ENCODE results near the gene GP1BA.

GP1BA gene

GRCh38 chr17:4950075-4950745, 18.1 kb downstream of the GP1BA start:
- no peak for TF ChIP-seq PKNOX1 (IDR thresholded peaks at IDR 0.05)
- no peak for TF ChIP-seq SUZ12 (IDR thresholded peaks at IDR 0.05)
- no peak for TF ChIP-seq FOXM1 (IDR thresholded peaks at IDR 0.05; ENCODE audit: borderline replicate concordance)
- TF ChIP-seq TARDBP (IDR thresholded peaks at IDR 0.05) = no peak
- no peak for TF ChIP-seq BHLHE40 (IDR thresholded peaks at IDR 0.05; ENCODE audit: borderline replicate concordance)
- no peak for TF ChIP-seq L3MBTL2 (conservative IDR thresholded peaks at IDR 0.05)
- TF ChIP-seq FOXA1 (IDR thresholded peaks at IDR 0.05) = no peak
- TF ChIP-seq LEF1 (IDR thresholded peaks at IDR 0.05; ENCODE audit: borderline replicate concordance) = no peak
- no peak for TF ChIP-seq FOXK2 (IDR thresholded peaks at IDR 0.05)
- DNase-seq (ENCODE audit: extremely low spot score) = no peak
- ChIA-PET POLR2A (interaction anchor here (1.0 to 9.2 kb wide), 4 partner anchors 11 to 42 kb away, joined by 3 to 110 read pairs (median 52); partner anchors contain the start of genes RNF167, SLC25A11 and SPAG7), CTCF (no interaction called here)

GRCh38 chr17:4950746-4951204, 18.7 kb downstream of the GP1BA start, which contains the start of gene ENO3:
Gene ENO3, plus strand, starts transcription at chr17:4951119. Its CDS starts 711 bp downstream, at chr17:4951830.
- CTCF ChIA-PET = interaction anchor here (1.1 kb wide), 1 partner anchor 42 kb away, joined by 3 read pairs; no protein-coding TSS in a partner anchor
- DNase-seq (ENCODE audit: extremely low spot score) = no peak
- POLR2A ChIA-PET = interaction anchor here (1.2 to 9.2 kb wide), 7 partner anchors 11 to 43 kb away, joined by 3 to 110 read pairs (median 3); partner anchors contain the start of genes RNF167, SLC25A11 and SPAG7
- TF ChIP-seq ELF4 (IDR thresholded peaks at IDR 0.05) (no peak), ARNT (IDR thresholded peaks at IDR 0.05) (no peak), HDGF (IDR thresholded peaks at IDR 0.05; ENCODE audit: borderline replicate concordance) (no peak), L3MBTL2 (conservative IDR thresholded peaks at IDR 0.05) (no peak), ZNF384 (IDR thresholded peaks at IDR 0.05) (no peak), CTBP1 (IDR thresholded peaks at IDR 0.05; ENCODE audit: borderline replicate concordance) (no peak)

GRCh38 chr17:4951486-4951885, 19.4 kb downstream of the GP1BA start:
- DNase-seq (ENCODE audit: extremely low spot score) = no peak
- ChIA-PET POLR2A (interaction anchor here (1.2 to 9.2 kb wide), 8 partner anchors 10 to 44 kb away, joined by 3 to 110 read pairs (median 4); partner anchors contain the start of genes RNF167, SLC25A11 and SPAG7), CTCF (interaction anchor here (1.1 to 1.2 kb wide), 2 partner anchors 11 to 42 kb away, joined by 3 read pairs; partner anchors contain the start of gene RNF167)
- TF ChIP-seq CTBP1 (IDR thresholded peaks at IDR 0.05; ENCODE audit: borderline replicate concordance) = no peak
- no peak for TF ChIP-seq LEF1 (IDR thresholded peaks at IDR 0.05; ENCODE audit: borderline replicate concordance)
- TF ChIP-seq SP1 (IDR thresholded peaks at IDR 0.05) = no peak
- no peak for TF ChIP-seq FOXM1 (IDR thresholded peaks at IDR 0.05; ENCODE audit: borderline replicate concordance)
- no peak for TF ChIP-seq L3MBTL2 (conservative IDR thresholded peaks at IDR 0.05)

- POLR2A ChIA-PET = interaction anchor here (7.2 to 9.2 kb wide), 2 partner anchors 13 to 14 kb away, joined by 101 to 110 read pairs; partner anchors contain the start of genes RNF167, SLC25A11 and SPAG7
- DNase-seq (ENCODE audit: extremely low spot score) = no peak
- CTCF ChIA-PET = no interaction called here
- TF ChIP-seq TARDBP (IDR thresholded peaks at IDR 0.05) (no peak), SP1 (IDR thresholded peaks at IDR 0.05) (no peak), LEF1 (IDR thresholded peaks at IDR 0.05; ENCODE audit: borderline replicate concordance) (no peak), CTBP1 (IDR thresholded peaks at IDR 0.05; ENCODE audit: borderline replicate concordance) (no peak), FOXA1 (IDR thresholded peaks at IDR 0.05) (no peak), BHLHE40 (IDR thresholded peaks at IDR 0.05; ENCODE audit: borderline replicate concordance) (no peak), ARNT (IDR thresholded peaks at IDR 0.05) (no peak), L3MBTL2 (conservative IDR thresholded peaks at IDR 0.05) (no peak)
These were observed 21.4 kb downstream of the GP1BA start for GRCh38 chr17:4953451-4953961.

GRCh38 chr17:4955091-4955490, 23.0 kb downstream of the GP1BA start:
- ChIA-PET POLR2A (interaction anchor here (1.6 to 9.2 kb wide), 3 partner anchors 8 to 15 kb away, joined by 4 to 110 read pairs (median 14); partner anchors contain the start of genes RNF167, SLC25A11 and SPAG7), CTCF (no interaction called here)
- no peak for TF ChIP-seq TARDBP (IDR thresholded peaks at IDR 0.05)
- no peak for TF ChIP-seq FOXK2 (IDR thresholded peaks at IDR 0.05)
- no peak for TF ChIP-seq CTBP1 (IDR thresholded peaks at IDR 0.05; ENCODE audit: borderline replicate concordance)
- TF ChIP-seq L3MBTL2 (conservative IDR thresholded peaks at IDR 0.05) = no peak
- no peak for TF ChIP-seq SP1 (IDR thresholded peaks at IDR 0.05)
- no peak for TF ChIP-seq ZNF384 (IDR thresholded peaks at IDR 0.05)
- TF ChIP-seq ELF4 (IDR thresholded peaks at IDR 0.05) = no peak
- TF ChIP-seq SUZ12 (IDR thresholded peaks at IDR 0.05) = no peak
- TF ChIP-seq BHLHE40 (IDR thresholded peaks at IDR 0.05; ENCODE audit: borderline replicate concordance) = no peak
- TF ChIP-seq LEF1 (IDR thresholded peaks at IDR 0.05; ENCODE audit: borderline replicate concordance) = no peak
- TF ChIP-seq FOXM1 (IDR thresholded peaks at IDR 0.05; ENCODE audit: borderline replicate concordance) = no peak
- DNase-seq (ENCODE audit: extremely low spot score) = no peak

GRCh38 chr17:4956493-4957061, 24.5 kb downstream of the GP1BA start:
- DNase-seq (ENCODE audit: extremely low spot score) = no peak
- ChIA-PET POLR2A (interaction anchor here (2.3 to 9.2 kb wide), 3 partner anchors 10 to 17 kb away, joined by 12 to 110 read pairs (median 14); partner anchors contain the start of genes RNF167, SLC25A11 and SPAG7), CTCF (interaction anchor here (0.6 to 1.0 kb wide), 2 partner anchors 11 to 276 kb away, joined by 3 to 4 read pairs; partner anchors contain the start of gene SPAG7)
- TF ChIP-seq NFRKB (IDR thresholded peaks at IDR 0.05) = no peak
- no peak for TF ChIP-seq SUZ12 (IDR thresholded peaks at IDR 0.05)
- no peak for TF ChIP-seq ELF4 (IDR thresholded peaks at IDR 0.05)
- TF ChIP-seq FOXK2 (IDR thresholded peaks at IDR 0.05) = no peak
- no peak for TF ChIP-seq L3MBTL2 (conservative IDR thresholded peaks at IDR 0.05)
- no peak for TF ChIP-seq TARDBP (IDR thresholded peaks at IDR 0.05)
- TF ChIP-seq ZNF384 (IDR thresholded peaks at IDR 0.05) = no peak
- no peak for TF ChIP-seq FOXM1 (IDR thresholded peaks at IDR 0.05; ENCODE audit: borderline replicate concordance)
- no peak for TF ChIP-seq ARNT (IDR thresholded peaks at IDR 0.05)
- no peak for TF ChIP-seq FOXA1 (IDR thresholded peaks at IDR 0.05)
- no peak for TF ChIP-seq LEF1 (IDR thresholded peaks at IDR 0.05; ENCODE audit: borderline replicate concordance)
- TF ChIP-seq CTBP1 (IDR thresholded peaks at IDR 0.05; ENCODE audit: borderline replicate concordance) = no peak
- TF ChIP-seq BHLHE40 (IDR thresholded peaks at IDR 0.05; ENCODE audit: borderline replicate concordance) = no peak
- TF ChIP-seq SP1 (IDR thresholded peaks at IDR 0.05) = no peak
